Measurements from ENCODE around the gene SLC6A1.

DNA sequence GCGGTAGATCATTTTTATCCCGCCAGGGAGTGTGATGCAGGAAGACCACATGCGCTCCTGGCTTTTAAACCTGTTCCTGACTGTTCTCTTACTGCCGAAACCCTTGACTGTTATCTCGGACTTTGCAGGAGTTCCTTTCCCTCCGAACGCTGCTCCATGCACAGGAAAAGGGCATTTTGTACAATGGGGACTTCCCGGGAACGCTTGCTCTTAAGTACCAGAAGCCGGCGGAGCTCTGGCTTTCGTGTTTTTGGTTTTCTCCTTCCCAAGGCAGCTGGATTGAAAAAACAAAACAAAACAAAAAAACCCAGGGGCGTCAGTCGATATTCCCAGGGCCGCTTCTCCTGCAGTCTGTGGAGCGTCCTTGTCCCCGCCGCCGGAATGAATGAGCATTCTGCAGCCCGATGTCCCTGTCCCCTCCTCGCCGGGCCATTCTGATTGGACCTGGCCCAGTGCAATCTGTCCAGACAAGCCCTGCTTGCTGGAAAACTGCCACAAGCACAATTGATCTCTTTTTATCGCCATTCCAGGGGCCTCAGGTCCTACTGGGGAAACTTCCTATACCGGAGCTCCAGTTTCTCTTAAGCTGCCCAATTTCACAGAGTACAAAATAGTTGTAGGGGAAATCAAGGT lies 44.8 kb downstream of the SLC6A1 start:
- TF ChIP-seq, protein P1, sequence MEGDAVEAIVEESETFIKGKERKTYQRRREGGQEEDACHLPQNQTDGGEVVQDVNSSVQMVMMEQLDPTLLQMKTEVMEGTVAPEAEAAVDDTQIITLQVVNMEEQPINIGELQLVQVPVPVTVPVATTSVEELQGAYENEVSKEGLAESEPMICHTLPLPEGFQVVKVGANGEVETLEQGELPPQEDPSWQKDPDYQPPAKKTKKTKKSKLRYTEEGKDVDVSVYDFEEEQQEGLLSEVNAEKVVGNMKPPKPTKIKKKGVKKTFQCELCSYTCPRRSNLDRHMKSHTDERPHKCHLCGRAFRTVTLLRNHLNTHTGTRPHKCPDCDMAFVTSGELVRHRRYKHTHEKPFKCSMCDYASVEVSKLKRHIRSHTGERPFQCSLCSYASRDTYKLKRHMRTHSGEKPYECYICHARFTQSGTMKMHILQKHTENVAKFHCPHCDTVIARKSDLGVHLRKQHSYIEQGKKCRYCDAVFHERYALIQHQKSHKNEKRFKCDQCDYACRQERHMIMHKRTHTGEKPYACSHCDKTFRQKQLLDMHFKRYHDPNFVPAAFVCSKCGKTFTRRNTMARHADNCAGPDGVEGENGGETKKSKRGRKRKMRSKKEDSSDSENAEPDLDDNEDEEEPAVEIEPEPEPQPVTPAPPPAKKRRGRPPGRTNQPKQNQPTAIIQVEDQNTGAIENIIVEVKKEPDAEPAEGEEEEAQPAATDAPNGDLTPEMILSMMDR (IDR thresholded peaks at IDR 0.05): no peak
- no peak for TF ChIP-seq POLR2A (IDR thresholded peaks at IDR 0.05)
